ENCODE measurements around the gene ASCL1. TPM values are rescaled to one million over a fixed set of nuclear protein-coding genes. Genes with fewer than 3 reads are reported as not detected.

The ASCL1 gene
- total RNA-seq, 2 donors from 2014 or later, result not detected

DNA sequence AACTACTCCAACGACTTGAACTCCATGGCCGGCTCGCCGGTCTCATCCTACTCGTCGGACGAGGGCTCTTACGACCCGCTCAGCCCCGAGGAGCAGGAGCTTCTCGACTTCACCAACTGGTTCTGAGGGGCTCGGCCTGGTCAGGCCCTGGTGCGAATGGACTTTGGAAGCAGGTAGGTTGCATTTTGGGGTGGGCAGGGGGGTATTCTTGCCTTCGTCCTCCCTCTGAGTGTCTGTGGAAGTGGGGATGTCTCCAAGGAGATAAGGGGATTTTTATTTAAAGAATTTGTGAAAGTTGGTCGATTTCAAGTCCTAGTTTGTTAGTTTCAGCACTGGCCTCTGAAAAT, 1.3 kb downstream of the ASCL1 start:
- H3K27me3 Mint-ChIP-seq, result peaks cover 60 to 84% of the 10 kb centered on the region in 2 donors
- no peaks in the 10 kb centered on the region for H3K4me1 Mint-ChIP-seq (ENCODE audit: low read depth in 2 of 2)
- DNase-seq (ENCODE audit: low spot score), result no peak
- no peak for ATAC-seq
- H3K4me3 Mint-ChIP-seq, result no peak overlapping the region
- peaks cover under 1% of the 10 kb centered on the region for H3K9me3 Mint-ChIP-seq
- no peaks in the 10 kb centered on the region for H3K36me3 Mint-ChIP-seq
- no peak overlapping the region for H3K27ac Mint-ChIP-seq

- DNase-seq (ENCODE audit: low spot score), result no peak
- no peak overlapping the region for H3K4me3 Mint-ChIP-seq
- H3K27me3 Mint-ChIP-seq, result peaks cover 62 to 84% of the 10 kb centered on the region in 2 donors
- ATAC-seq, result no peak
- H3K27ac Mint-ChIP-seq, result no peak overlapping the region
- H3K9me3 Mint-ChIP-seq, result peaks cover 4% of the 10 kb centered on the region
- no peaks in the 10 kb centered on the region for H3K4me1 Mint-ChIP-seq (ENCODE audit: low read depth in 2 of 2)
- no peaks in the 10 kb centered on the region for H3K36me3 Mint-ChIP-seq
Measured at GRCh38 chr12:102959391-102959790, 1.9 kb downstream of the ASCL1 start.

- Mint-ChIP-seq H3K9me3 (peaks cover 4% of the 10 kb centered on the region), H3K4me1 (ENCODE audit: low read depth in 2 of 2) (peaks cover 0 to 6% of the 10 kb centered on the region in 2 donors), H3K36me3 (peaks cover 5% of the 10 kb centered on the region), H3K27me3 (peaks cover 57 to 84% of the 10 kb centered on the region in 2 donors), H3K4me3 (no peak overlapping the region), H3K27ac (no peak overlapping the region)
- no peak for ATAC-seq
- no peak for DNase-seq (ENCODE audit: low spot score)
Measured at GRCh38 chr12:102960766-102961465, 3.4 kb downstream of the ASCL1 start.

GRCh38 chr12:102961466-102961855, 4.0 kb downstream of the ASCL1 start:
- Mint-ChIP-seq H3K4me3 (no peak overlapping the region), H3K27me3 (peaks cover 56 to 85% of the 10 kb centered on the region in 2 donors), H3K27ac (no peak overlapping the region), H3K9me3 (peaks cover 4% of the 10 kb centered on the region), H3K36me3 (peaks cover 5% of the 10 kb centered on the region), H3K4me1 (ENCODE audit: low read depth in 2 of 2) (peaks cover 0 to 6% of the 10 kb centered on the region in 2 donors)
- ATAC-seq (no peak), DNase-seq (ENCODE audit: low spot score) (no peak)

DNA sequence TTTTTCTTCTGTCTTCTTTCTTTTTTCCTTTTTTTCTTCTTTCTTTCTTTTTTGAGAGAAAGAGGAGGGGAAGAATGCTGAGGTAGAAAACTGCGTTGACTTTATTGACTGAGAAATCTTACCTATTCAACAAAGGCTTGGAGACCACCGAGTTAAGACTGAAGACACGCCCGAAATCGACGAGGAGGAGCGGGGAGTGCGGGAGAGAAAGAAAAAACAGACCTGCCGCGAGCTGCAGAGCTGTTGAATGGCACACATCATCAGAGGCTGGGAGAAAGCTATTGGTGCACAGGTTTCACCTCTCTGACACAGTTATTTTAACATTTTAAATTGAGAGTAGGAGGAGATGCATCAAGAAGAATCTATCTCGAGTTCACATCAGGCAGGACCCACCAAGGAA, 5.1 kb downstream of the ASCL1 start:
- Mint-ChIP-seq H3K4me1 (ENCODE audit: low read depth in 2 of 2) (peaks cover 0 to 6% of the 10 kb centered on the region in 2 donors), H3K4me3 (no peak overlapping the region), H3K9me3 (peaks cover 4% of the 10 kb centered on the region), H3K27me3 (peaks cover 50 to 86% of the 10 kb centered on the region in 2 donors), H3K27ac (no peak overlapping the region), H3K36me3 (peaks cover 5% of the 10 kb centered on the region)
- ATAC-seq (no peak), DNase-seq (ENCODE audit: low spot score) (no peak)

- H3K36me3 Mint-ChIP-seq, result peaks cover 5% of the 10 kb centered on the region
- peaks cover 51 to 86% of the 10 kb centered on the region in 2 donors for H3K27me3 Mint-ChIP-seq
- H3K4me3 Mint-ChIP-seq, result no peak overlapping the region
- ATAC-seq (no peak), DNase-seq (ENCODE audit: low spot score) (no peak)
- H3K27ac Mint-ChIP-seq, result no peak overlapping the region
- H3K9me3 Mint-ChIP-seq, result peaks cover 4% of the 10 kb centered on the region
- peaks cover 0 to 6% of the 10 kb centered on the region in 2 donors for H3K4me1 Mint-ChIP-seq (ENCODE audit: low read depth in 2 of 2)
Measured at GRCh38 chr12:102962986-102963385, 5.5 kb downstream of the ASCL1 start.

GRCh38 chr12:102963796-102964195, 6.3 kb downstream of the ASCL1 start:
- no peak for DNase-seq (ENCODE audit: low spot score)
- no peak for ATAC-seq
- Mint-ChIP-seq H3K9me3 (peaks cover 4% of the 10 kb centered on the region), H3K4me3 (no peak overlapping the region), H3K36me3 (peaks cover 5% of the 10 kb centered on the region), H3K4me1 (ENCODE audit: low read depth in 2 of 2) (peaks cover 0 to 6% of the 10 kb centered on the region in 2 donors), H3K27me3 (peaks cover 50 to 84% of the 10 kb centered on the region in 2 donors), H3K27ac (no peak overlapping the region)

GRCh38 chr12:102964872-102965271, 7.4 kb downstream of the ASCL1 start:
- no peak overlapping the region for H3K27ac Mint-ChIP-seq
- H3K9me3 Mint-ChIP-seq, result peaks cover 4% of the 10 kb centered on the region

DNA sequence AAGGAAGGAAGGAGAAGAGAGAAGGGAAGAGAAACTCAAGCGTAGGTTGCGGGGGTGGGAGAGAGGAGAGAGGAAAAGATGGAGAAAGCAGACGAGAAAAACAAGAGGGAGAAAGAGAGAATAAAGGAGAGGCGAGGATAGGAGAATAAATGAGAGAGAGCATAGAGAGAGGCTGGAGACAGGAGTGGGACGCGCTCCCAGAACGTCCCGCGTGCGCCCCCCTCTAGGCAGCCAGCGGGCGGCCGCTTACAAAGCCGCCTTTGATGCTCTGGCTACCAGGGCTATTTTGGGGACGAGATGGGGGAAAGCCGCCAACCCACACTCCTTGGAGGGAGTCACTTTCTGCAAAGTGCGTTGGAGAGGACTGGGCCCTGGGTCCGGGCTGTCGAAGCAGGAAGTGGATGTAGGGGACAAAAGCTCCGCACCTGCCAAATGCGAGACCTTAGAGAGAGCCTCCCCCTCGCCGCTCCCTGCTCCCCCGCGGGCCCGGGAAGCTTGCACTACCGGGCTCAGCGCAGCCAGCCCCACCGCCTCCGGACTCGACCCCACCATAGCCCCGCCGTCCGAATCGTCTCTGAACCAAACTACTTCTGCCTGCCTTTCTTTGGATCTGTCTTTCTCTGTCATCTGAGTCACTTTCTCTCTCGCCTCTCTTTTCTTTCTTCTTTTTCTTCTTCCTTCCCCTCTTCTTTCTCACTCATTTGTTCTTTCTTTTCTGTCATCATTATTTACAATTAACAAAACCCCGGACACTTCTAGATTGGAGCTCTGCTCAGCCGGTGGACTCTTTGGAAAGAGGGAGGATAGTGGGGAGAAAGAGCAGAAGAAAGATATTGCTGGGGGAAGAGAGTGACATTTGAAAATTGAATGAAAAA, 8.0 kb downstream of the ASCL1 start:
- Mint-ChIP-seq H3K9me3 (peaks cover 4% of the 10 kb centered on the region), H3K4me3 (no peak overlapping the region), H3K27ac (no peak overlapping the region), H3K36me3 (peaks cover 5% of the 10 kb centered on the region), H3K27me3 (peaks cover 42 to 72% of the 10 kb centered on the region in 2 donors), H3K4me1 (ENCODE audit: low read depth in 2 of 2) (peaks cover 0 to 6% of the 10 kb centered on the region in 2 donors)
- no peak for DNase-seq (ENCODE audit: low spot score)
- ATAC-seq, result no peak

More at GRCh38 chr12:102964872-102965271, 7.4 kb downstream of the ASCL1 start:
- peaks cover 42 to 76% of the 10 kb centered on the region in 2 donors for H3K27me3 Mint-ChIP-seq
- peaks cover 0 to 6% of the 10 kb centered on the region in 2 donors for H3K4me1 Mint-ChIP-seq (ENCODE audit: low read depth in 2 of 2)
- peaks cover 5% of the 10 kb centered on the region for H3K36me3 Mint-ChIP-seq
- H3K4me3 Mint-ChIP-seq, result no peak overlapping the region
- ATAC-seq, result no peak
- no peak for DNase-seq (ENCODE audit: low spot score)

GRCh38 chr12:102966200-102966863, 8.9 kb downstream of the ASCL1 start:
- Mint-ChIP-seq H3K27me3 (peaks cover 42 to 63% of the 10 kb centered on the region in 2 donors), H3K9me3 (peaks cover 4% of the 10 kb centered on the region), H3K4me1 (ENCODE audit: low read depth in 2 of 2) (peaks cover 0 to 6% of the 10 kb centered on the region in 2 donors), H3K36me3 (peaks cover 5% of the 10 kb centered on the region), H3K4me3 (no peak overlapping the region), H3K27ac (no peak overlapping the region)
- DNase-seq (ENCODE audit: low spot score) (no peak), ATAC-seq (no peak)

- Mint-ChIP-seq H3K27me3 (peaks cover 9 to 19% of the 10 kb centered on the region in 2 donors), H3K36me3 (no peaks in the 10 kb centered on the region), H3K9me3 (peaks cover 8% of the 10 kb centered on the region), H3K27ac (no peak overlapping the region), H3K4me1 (ENCODE audit: low read depth in 2 of 2) (no peaks in the 10 kb centered on the region), H3K4me3 (no peak overlapping the region)
- ATAC-seq (no peak), DNase-seq (ENCODE audit: low spot score) (no peak)
Measured at GRCh38 chr12:102970780-102971179, 13.3 kb downstream of the ASCL1 start.

GRCh38 chr12:102971227-102971626, 13.8 kb downstream of the ASCL1 start:
- DNase-seq (ENCODE audit: low spot score) (no peak), ATAC-seq (no peak)
- Mint-ChIP-seq H3K36me3 (no peaks in the 10 kb centered on the region), H3K27ac (no peak overlapping the region), H3K4me3 (no peak overlapping the region), H3K9me3 (peaks cover 8% of the 10 kb centered on the region), H3K27me3 (peaks cover 8 to 15% of the 10 kb centered on the region in 2 donors), H3K4me1 (ENCODE audit: low read depth in 2 of 2) (no peaks in the 10 kb centered on the region)

- Mint-ChIP-seq H3K36me3 (no peaks in the 10 kb centered on the region), H3K9me3 (peaks cover 8% of the 10 kb centered on the region), H3K4me1 (ENCODE audit: low read depth in 2 of 2) (no peaks in the 10 kb centered on the region), H3K4me3 (no peak overlapping the region), H3K27ac (no peak overlapping the region), H3K27me3 (peaks cover 0 to 2% of the 10 kb centered on the region in 2 donors)
- no peak for DNase-seq (ENCODE audit: low spot score)
- no peak for ATAC-seq
Measured at GRCh38 chr12:102973583-102973982, 16.1 kb downstream of the ASCL1 start.
